Measurements from ENCODE around the gene RLF.
"Not testable (repeated sequence)": the region's sequence is repeated elsewhere in the genome, so short reads cannot be mapped to it uniquely, and the experiment has no call there.

RLF gene

DNA sequence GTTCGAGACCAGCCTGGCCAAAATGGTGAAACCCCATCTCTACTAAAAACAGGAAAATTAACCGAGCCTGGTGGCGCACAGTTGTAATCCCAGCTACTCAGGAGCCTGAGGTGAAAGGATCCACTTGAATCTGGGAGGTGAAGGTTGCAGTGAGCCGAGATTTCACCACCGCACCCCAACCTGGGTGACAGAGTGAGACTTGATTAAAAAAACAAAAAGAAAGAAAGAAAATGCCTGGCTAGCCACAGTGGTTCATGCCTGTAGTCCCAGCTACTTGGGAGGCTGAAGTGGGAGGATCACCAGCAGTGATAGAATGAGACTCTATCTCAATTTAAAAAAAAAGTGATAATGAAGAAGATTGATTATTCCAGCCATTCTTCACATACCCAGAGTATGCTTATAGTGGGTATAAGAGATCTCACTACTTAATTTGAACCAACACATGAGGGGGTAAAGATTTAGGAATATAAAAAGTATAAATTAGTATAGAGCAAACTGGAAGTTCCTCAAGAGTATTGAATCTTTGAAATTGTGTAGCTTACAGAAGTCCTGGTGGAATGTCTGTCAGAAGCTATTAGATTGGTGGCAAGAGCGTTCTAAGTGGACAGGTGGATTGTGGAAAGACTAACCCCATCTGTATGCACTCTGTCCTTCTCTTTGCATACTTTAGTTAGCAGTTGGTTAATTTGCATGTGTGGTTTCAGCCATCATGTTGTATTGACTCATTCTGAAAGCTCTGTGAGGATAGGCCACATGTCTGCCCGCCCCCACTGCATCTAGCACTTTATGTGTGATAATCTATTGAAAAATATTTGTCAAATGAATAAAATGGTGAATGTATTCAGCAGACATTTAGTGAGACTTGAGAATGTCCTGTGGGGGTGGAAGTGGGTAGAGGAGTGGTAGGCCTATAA lies 25.0 kb downstream of the RLF start:
- TF ChIP-seq, protein P1, sequence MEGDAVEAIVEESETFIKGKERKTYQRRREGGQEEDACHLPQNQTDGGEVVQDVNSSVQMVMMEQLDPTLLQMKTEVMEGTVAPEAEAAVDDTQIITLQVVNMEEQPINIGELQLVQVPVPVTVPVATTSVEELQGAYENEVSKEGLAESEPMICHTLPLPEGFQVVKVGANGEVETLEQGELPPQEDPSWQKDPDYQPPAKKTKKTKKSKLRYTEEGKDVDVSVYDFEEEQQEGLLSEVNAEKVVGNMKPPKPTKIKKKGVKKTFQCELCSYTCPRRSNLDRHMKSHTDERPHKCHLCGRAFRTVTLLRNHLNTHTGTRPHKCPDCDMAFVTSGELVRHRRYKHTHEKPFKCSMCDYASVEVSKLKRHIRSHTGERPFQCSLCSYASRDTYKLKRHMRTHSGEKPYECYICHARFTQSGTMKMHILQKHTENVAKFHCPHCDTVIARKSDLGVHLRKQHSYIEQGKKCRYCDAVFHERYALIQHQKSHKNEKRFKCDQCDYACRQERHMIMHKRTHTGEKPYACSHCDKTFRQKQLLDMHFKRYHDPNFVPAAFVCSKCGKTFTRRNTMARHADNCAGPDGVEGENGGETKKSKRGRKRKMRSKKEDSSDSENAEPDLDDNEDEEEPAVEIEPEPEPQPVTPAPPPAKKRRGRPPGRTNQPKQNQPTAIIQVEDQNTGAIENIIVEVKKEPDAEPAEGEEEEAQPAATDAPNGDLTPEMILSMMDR (IDR thresholded peaks at IDR 0.05; ENCODE audit: low read depth, low read length) = no peak
- DNase-seq (ENCODE audit: extremely low read depth, low read depth) = no peak

DNA sequence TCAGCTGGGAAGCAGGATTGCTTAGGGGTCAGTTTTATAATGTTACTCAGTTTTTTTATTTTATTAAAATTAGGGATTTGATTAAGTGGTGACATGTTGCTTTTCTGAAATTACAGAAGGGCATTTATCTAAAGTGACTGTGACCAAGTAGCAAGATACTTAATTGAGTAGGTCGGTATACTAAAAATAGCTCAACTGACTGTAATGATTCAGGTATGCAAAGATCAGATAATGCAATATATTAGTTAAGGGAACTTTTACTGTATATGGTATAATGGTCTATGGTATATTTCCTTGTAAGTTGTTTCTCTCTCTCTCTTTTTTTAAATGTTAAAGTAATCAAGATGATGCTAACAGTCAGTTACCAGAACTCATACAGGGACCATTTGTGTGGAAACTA lies 26.2 kb downstream of the RLF start:
- DNase-seq (ENCODE audit: extremely low read depth, low read depth) = no peak
- TF ChIP-seq, protein P1 (IDR thresholded peaks at IDR 0.05; ENCODE audit: low read depth, low read length) = no peak

DNA sequence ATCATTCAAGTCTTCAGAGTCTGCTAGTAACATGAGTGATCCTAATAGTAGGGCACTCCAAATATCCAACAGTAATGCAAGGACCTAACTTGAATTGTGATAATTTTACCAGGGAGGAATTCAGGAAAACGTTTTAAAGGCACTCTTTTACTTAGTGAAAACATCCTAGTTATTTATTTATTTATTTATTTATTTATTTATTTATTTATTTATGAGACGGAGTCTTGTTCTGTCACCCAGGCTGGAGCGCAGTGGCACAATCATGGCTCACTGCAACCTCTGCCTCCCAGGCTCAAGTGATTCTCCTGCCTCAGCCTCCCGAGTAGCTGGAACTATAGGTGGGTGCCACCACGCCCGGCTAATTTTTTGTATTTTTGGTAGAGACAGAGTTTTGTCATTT lies 33.5 kb downstream of the RLF start:
- not testable (repeated sequence) for DNase-seq (ENCODE audit: extremely low read depth, low read depth)

DNA sequence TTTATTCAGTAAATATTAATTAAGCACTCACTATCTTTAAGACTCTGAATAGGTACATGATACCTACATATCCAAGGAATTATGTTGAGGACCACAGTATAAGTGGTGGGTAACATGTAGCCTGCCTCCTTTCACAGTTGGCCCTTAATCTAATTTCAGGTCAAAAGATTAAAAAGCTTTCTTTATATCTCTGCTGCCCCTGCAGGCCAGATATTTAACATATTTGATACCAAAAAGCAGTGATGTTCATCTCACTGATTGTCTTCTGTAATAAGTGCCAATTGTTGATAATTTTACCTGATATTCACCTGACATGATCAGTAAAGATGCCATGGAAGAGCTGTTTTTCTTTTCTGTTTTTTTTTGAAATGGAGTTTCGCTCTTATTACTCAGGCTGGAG lies 36.5 kb downstream of the RLF start:
- TF ChIP-seq, protein P1 (IDR thresholded peaks at IDR 0.05; ENCODE audit: low read depth, low read length) = no peak; the same call in 1 of the 2 replicates
- DNase-seq (ENCODE audit: extremely low read depth, low read depth) = no peak

DNA sequence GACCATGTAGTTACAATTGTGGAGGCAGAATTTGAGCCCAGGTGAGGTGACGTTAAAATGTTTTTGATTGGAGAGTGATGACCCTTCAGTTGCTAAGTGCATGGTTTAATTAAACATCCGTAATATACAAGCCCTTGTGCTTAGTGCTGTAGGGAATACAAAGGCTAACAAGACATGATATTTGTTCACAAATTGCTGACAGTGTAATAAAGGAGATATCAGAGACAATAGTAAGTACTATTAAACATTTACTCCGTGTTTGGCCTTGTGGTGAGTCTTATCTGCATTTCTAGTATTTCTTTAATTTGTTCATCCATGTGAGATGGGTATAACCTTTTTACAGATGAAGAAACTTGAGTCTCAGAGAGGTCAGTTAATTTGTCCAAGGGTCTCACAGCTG lies 37.9 kb downstream of the RLF start:
- TF ChIP-seq, protein P1 (IDR thresholded peaks at IDR 0.05; ENCODE audit: low read depth, low read length) = no peak
- no peak for DNase-seq (ENCODE audit: extremely low read depth, low read depth)

DNA sequence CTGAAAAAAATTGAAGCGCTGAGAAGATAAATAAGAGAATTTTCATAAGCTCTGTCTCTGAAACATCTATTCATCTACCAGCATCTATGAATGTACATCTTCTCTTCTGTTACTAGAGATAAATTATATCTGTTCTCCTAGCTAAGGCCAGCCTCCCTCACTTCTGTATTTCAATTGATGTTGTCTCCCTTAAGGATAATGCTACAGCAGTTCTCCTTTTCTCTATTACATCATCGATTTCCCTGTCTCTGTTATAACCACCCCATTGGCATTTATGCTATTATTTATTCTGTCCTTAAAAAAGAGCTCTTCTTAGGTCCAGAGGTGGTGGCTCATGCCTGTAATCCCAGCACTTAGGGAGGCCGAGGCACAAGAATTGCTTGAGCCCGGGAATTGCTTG lies 43.7 kb downstream of the RLF start:
- DNase-seq (ENCODE audit: extremely low read depth, low read depth) = no peak

DNA sequence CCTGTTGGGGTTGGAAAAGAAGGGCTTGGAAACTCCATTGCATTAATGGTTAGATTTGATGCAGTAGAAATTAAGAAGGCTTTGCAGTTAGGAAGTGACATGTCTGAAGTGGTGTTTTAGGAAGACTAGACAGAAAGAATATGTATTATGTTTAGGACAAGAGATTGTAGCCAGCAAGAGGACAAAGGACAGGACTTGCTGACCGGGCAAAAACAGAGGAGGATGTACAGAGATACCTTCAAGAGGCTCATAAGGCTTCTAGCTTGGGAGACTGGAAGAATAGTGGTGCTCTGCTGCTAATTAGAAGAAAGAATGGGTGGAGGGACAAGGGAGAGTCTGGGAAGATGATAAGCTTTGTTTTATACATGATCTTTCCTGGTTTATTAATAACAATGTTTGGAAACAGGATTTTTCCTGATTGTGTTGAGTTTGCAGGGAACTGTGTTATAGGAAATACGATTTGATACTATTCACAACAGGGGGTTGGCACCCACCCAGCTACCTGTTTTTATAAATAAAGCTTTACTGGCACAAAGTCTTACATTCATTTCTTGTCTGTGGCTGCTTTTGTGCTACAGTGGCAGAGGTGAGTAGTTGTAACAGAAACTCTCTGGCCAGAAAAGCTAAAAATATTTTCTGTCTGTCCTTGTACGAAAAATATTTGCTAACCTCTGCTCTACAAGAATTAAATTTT lies 49.5 kb downstream of the RLF start:
- TF ChIP-seq, protein P1 (IDR thresholded peaks at IDR 0.05; ENCODE audit: low read depth, low read length) = no peak
- no peak for DNase-seq (ENCODE audit: extremely low read depth, low read depth)

More for the DNA sequence above, 43.7 kb downstream of the RLF start:
- TF ChIP-seq, protein P1 (IDR thresholded peaks at IDR 0.05; ENCODE audit: low read depth, low read length) = no peak

Data from AG09319 (cell line).